Neutrophil (primary cell): Measurements from ENCODE around the gene GPR137C.

ENCODE experiments used
- H3K27ac ChIP-seq: fragments of 200-600 bp; sonication (generic); 2 replicates; pipeline ENCODE4 v1.5.1; 2016; ENCODE audit warnings: mild to moderate bottlenecking, moderate library complexity
- H3K27me3 ChIP-seq: fragments of 200-600 bp; sonication (generic); 2 replicates; pipeline ENCODE4 v1.6.0; 2016; ENCODE audit warnings: mild to moderate bottlenecking
- H3K36me3 ChIP-seq: fragments of 200-600 bp; sonication (generic); 2 replicates; pipeline ENCODE4 v1.5.1; 2017
- H3K4me1 ChIP-seq, 2 experiments: fragments of 200-600 bp in 1 of 2; sonication (generic) in 1 of 2; 1 replicate in 1 of 2; 2 replicates in 1 of 2; pipeline versions ENCODE4 v1.5.1 to v1.6.1; 2013 to 2016; ENCODE audit warnings: low read depth in 1 of 2, low read length in 1 of 2, mild to moderate bottlenecking in 1 of 2, moderate library complexity in 1 of 2; ENCODE audit not compliant: control insufficient read depth in 1 of 2, insufficient read depth in 1 of 2
- H3K4me3 ChIP-seq, 2 experiments: fragments of 200-600 bp in 1 of 2; sonication (generic) in 1 of 2; 1 replicate in 1 of 2; 2 replicates in 1 of 2; pipeline ENCODE4 v1.5.1; 2013 to 2016; ENCODE audit warnings: low read depth in 1 of 2, low read length in 1 of 2, mild to moderate bottlenecking in 1 of 2, moderate library complexity in 1 of 2
- H3K9me3 ChIP-seq: fragments of 200-600 bp; sonication (generic); 2 replicates; pipeline ENCODE4 v1.5.1; 2016
- TF ChIP-seq, protein P1 (sequence below): fragments of 200-600 bp; sonication (generic); IDR thresholded peaks from 2 replicates; pipeline ENCODE4 v1.5.1; 2016; ENCODE audit warnings: antibody characterized with exemption

Gene GPR137C

DNA sequence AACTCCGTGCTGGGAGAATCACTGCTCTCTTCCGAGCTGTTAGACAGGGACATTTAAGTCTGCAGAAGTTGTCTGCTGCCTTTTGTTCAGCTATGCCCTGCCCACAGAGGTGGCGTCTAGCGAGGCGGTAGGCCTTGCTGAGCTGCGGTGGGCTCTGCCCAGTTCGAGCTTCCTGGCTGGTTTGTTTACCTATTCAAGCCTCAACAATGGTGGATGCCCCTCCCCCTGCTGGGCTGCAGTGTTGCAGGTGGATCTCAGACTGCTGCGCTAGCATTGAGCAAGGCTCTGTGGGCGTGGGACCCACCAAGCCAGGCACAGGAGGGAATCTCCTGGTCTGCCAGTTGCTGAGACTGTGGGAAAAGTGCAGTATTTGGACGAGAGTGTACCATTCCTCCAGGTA lies 43.7 kb downstream of the GPR137C start:
- no peaks in the 10 kb centered on the region for H3K9me3 ChIP-seq
- no peak overlapping the region for H3K4me3 ChIP-seq
- no peaks in the 10 kb centered on the region for H3K4me1 ChIP-seq
- H3K36me3 ChIP-seq = no peaks in the 10 kb centered on the region
- no peak overlapping the region for H3K27ac ChIP-seq
- TF ChIP-seq, protein P1, sequence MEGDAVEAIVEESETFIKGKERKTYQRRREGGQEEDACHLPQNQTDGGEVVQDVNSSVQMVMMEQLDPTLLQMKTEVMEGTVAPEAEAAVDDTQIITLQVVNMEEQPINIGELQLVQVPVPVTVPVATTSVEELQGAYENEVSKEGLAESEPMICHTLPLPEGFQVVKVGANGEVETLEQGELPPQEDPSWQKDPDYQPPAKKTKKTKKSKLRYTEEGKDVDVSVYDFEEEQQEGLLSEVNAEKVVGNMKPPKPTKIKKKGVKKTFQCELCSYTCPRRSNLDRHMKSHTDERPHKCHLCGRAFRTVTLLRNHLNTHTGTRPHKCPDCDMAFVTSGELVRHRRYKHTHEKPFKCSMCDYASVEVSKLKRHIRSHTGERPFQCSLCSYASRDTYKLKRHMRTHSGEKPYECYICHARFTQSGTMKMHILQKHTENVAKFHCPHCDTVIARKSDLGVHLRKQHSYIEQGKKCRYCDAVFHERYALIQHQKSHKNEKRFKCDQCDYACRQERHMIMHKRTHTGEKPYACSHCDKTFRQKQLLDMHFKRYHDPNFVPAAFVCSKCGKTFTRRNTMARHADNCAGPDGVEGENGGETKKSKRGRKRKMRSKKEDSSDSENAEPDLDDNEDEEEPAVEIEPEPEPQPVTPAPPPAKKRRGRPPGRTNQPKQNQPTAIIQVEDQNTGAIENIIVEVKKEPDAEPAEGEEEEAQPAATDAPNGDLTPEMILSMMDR = no peak
- H3K27me3 ChIP-seq = no peaks in the 10 kb centered on the region

DNA sequence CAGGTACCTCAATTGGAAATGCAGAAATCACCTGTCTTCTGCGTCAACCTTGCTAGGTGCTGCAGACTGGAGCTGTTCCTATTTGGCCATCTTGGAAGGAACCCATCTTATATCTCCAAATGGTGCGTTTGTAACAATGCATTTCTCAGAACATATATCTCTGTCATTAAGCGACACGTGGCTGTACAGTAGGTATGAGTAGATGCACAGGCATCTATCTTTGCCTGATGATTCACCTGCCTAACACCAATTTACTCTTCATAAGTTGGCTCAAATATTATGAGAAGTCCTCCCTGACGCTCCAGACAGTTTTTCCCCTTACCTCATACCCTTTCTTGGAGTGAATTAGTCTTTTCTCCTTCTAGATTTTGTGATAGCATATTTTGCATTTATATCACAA lies 44.2 kb downstream of the GPR137C start:
- Histone ChIP-seq H3K4me1 (no peaks in the 10 kb centered on the region), H3K27ac (no peak overlapping the region), H3K4me3 (no peak overlapping the region), H3K9me3 (no peaks in the 10 kb centered on the region), H3K36me3 (no peaks in the 10 kb centered on the region), H3K27me3 (no peaks in the 10 kb centered on the region)
- TF ChIP-seq, protein P1 = no peak

DNA sequence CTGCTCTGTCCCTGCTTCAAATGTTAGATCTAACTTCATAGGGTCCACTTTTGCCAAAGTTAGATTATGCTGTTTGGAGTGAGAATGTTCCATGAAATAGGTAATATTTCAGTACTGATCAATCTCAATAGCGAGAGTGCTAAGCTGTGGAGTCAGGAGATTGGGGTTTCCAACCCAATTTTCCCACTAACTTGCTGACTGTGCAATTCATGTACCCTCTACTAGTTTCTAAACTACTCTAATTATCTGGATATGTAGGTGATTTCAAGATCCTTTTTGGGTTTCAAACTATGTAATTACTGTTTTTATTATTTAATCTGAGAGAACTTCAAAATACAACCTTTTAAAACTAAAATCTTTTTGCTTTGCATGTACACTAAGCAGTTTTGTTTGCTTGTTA lies 45.9 kb downstream of the GPR137C start:
- Histone ChIP-seq H3K27ac (no peak overlapping the region), H3K4me3 (no peak overlapping the region), H3K36me3 (no peaks in the 10 kb centered on the region), H3K9me3 (no peaks in the 10 kb centered on the region), H3K4me1 (no peaks in the 10 kb centered on the region), H3K27me3 (no peaks in the 10 kb centered on the region)
- TF ChIP-seq, protein P1 = no peak

DNA sequence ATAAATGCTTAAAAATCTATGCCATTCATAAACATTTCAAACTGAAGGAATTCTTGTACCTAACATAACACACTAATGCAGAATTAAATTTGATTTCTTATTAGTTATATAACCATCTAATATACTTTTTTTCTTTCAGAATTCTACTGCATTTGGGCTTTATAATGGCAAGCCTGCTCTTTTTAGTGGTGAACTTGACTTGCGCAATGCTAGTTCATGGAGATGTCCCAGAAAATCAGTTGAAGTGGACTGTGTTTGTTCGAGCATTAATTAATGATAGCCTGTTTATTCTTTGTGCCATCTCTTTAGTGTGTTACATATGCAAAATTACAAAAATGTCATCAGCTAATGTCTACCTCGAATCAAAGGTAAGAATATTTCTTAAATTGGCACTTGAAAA lies 47.3 kb downstream of the GPR137C start:
- H3K9me3 ChIP-seq = no peaks in the 10 kb centered on the region
- H3K4me1 ChIP-seq = no peaks in the 10 kb centered on the region
- no peaks in the 10 kb centered on the region for H3K36me3 ChIP-seq
- no peak overlapping the region for H3K27ac ChIP-seq
- TF ChIP-seq, protein P1 = no peak
- no peak overlapping the region for H3K4me3 ChIP-seq
- no peaks in the 10 kb centered on the region for H3K27me3 ChIP-seq

DNA sequence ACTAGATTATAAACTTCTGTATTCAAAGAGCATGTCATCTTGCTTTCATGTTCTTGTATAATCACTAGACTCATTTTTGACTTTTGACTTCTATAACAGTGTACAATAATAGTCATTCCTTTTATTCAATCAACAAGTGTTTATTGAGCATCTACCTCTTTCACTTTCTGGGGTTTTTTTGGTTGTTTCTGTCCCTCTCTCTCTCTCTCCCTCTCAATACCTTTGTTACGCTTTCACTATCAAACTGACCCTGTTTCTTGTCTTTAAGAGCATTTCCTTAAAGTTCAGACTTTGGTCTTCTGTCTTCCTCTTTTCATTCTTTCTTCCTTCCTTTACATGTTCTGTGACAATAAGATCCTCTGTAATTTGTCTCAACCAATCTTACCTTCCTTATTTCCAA lies 49.5 kb downstream of the GPR137C start:
- H3K9me3 ChIP-seq = no peaks in the 10 kb centered on the region
- TF ChIP-seq, protein P1 = no peak
- H3K36me3 ChIP-seq = no peaks in the 10 kb centered on the region
- H3K4me3 ChIP-seq = no peak overlapping the region
- H3K27ac ChIP-seq = no peak overlapping the region
- H3K4me1 ChIP-seq = no peaks in the 10 kb centered on the region
- H3K27me3 ChIP-seq = no peaks in the 10 kb centered on the region

DNA sequence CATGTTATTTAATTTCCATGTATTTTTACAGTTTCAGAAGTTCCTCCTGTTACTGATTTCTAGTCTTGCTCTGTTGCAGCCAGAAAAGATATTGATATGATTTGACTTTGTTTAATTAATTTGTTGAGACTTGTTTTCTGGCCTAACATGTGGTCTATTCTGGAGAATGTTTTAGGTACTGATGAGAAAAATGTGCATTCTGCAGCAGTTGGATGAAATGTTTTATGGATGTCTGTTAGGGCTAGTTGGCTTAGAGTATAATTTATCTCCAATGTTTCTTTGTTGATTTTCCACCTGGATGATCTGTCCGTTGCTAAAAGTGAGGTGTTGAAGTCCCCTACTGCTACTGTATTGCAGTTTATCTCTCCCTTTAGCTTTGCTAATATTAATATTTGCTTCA lies 54.4 kb downstream of the GPR137C start:
- Histone ChIP-seq H3K9me3 (no peaks in the 10 kb centered on the region), H3K27me3 (no peaks in the 10 kb centered on the region), H3K4me3 (no peak overlapping the region), H3K36me3 (no peaks in the 10 kb centered on the region), H3K4me1 (no peaks in the 10 kb centered on the region), H3K27ac (no peak overlapping the region)
- TF ChIP-seq, protein P1 = no peak
